ENCODE measurements around the gene ARF1.

Gene ARF1

DNA sequence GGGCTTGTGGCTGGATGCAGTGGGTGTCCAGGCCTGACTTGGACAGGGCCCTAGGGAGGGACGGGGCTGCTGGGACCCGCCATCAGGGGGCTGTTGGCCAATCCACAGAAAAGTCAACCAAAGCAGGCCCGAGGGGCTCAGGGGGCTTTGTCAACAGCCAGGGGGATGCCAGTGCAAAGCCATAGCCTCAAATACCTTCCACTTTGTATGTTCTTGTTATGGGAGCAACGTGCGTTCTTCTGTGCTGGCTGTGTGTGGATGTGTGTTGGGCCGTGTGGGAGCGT lies 35.4 kb upstream of the ARF1 start:
- Histone ChIP-seq H3K36me3 (ENCODE audit: control insufficient read depth in 2 of 2, insufficient read depth in 1 of 2, low read length in 2 of 2) (no peaks in the 10 kb centered on the region), H3K4me1 (ENCODE audit: control insufficient read depth, insufficient read depth, low read length) (no peaks in the 10 kb centered on the region), H3K4me3 (ENCODE audit: low read depth, low read length) (no peak overlapping the region), H3K27ac (ENCODE audit: extremely low read depth, low read depth, low read length) (no peak overlapping the region), H3K9me3 (ENCODE audit: control insufficient read depth, insufficient read depth, low read depth, low read length) (no peaks in the 10 kb centered on the region)
- TF ChIP-seq, protein P1, sequence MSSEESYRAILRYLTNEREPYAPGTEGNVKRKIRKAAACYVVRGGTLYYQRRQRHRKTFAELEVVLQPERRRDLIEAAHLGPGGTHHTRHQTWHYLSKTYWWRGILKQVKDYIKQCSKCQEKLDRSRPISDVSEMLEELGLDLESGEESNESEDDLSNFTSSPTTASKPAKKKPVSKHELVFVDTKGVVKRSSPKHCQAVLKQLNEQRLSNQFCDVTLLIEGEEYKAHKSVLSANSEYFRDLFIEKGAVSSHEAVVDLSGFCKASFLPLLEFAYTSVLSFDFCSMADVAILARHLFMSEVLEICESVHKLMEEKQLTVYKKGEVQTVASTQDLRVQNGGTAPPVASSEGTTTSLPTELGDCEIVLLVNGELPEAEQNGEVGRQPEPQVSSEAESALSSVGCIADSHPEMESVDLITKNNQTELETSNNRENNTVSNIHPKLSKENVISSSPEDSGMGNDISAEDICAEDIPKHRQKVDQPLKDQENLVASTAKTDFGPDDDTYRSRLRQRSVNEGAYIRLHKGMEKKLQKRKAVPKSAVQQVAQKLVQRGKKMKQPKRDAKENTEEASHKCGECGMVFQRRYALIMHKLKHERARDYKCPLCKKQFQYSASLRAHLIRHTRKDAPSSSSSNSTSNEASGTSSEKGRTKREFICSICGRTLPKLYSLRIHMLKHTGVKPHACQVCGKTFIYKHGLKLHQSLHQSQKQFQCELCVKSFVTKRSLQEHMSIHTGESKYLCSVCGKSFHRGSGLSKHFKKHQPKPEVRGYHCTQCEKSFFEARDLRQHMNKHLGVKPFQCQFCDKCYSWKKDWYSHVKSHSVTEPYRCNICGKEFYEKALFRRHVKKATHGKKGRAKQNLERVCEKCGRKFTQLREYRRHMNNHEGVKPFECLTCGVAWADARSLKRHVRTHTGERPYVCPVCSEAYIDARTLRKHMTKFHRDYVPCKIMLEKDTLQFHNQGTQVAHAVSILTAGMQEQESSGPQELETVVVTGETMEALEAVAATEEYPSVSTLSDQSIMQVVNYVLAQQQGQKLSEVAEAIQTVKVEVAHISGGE (tag by site-specific recombination; conservative IDR thresholded peaks at IDR 0.05; ENCODE audit: low read depth): no peak
- TF ChIP-seq, protein P2, sequence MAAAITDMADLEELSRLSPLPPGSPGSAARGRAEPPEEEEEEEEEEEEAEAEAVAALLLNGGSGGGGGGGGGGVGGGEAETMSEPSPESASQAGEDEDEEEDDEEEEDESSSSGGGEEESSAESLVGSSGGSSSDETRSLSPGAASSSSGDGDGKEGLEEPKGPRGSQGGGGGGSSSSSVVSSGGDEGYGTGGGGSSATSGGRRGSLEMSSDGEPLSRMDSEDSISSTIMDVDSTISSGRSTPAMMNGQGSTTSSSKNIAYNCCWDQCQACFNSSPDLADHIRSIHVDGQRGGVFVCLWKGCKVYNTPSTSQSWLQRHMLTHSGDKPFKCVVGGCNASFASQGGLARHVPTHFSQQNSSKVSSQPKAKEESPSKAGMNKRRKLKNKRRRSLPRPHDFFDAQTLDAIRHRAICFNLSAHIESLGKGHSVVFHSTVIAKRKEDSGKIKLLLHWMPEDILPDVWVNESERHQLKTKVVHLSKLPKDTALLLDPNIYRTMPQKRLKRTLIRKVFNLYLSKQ (tag by site-specific recombination; IDR thresholded peaks at IDR 0.05; ENCODE audit: borderline replicate concordance): no peak
- ChIA-PET POLR2A (no interaction called here), CTCF (no interaction called here)

DNA sequence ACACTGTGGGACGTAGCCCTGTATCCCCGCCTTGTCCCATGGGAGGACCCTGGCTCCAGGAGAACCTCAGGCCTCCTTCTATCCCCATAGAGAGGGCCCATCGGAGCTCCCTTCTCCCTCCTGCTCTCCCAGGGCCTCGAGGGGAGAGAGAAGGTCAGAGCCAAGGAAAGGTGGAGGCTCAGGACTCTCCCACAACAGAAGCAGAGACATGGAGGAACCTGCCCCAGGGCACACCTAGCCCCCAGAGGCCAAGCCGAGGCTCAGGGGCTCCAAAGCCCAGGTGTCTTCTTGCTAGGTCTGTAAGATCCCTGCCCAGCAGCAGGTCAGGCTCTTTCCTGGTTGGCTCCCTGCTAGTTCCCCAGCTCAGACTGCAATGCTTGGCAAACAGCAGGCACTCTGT lies 34.4 kb upstream of the ARF1 start:
- H3K27ac ChIP-seq (ENCODE audit: extremely low read depth, low read depth, low read length): no peak overlapping the region
- POLR2A ChIA-PET: no interaction called here
- CTCF ChIA-PET: no interaction called here
- no peaks in the 10 kb centered on the region for H3K4me1 ChIP-seq (ENCODE audit: control insufficient read depth, insufficient read depth, low read length)
- no peak overlapping the region for H3K4me3 ChIP-seq (ENCODE audit: low read depth, low read length)
- H3K9me3 ChIP-seq (ENCODE audit: control insufficient read depth, insufficient read depth, low read depth, low read length): no peaks in the 10 kb centered on the region
- no peaks in the 10 kb centered on the region for H3K36me3 ChIP-seq (ENCODE audit: control insufficient read depth in 2 of 2, insufficient read depth in 1 of 2, low read length in 2 of 2)
- no peak for TF ChIP-seq ZNF639 (tag by site-specific recombination; IDR thresholded peaks at IDR 0.05)
- TF ChIP-seq ZNF121 (tag by site-specific recombination; IDR thresholded peaks at IDR 0.05): no peak
- no peak for TF ChIP-seq ZBTB21 (tag by site-specific recombination; IDR thresholded peaks at IDR 0.05)
- TF ChIP-seq, protein P3, sequence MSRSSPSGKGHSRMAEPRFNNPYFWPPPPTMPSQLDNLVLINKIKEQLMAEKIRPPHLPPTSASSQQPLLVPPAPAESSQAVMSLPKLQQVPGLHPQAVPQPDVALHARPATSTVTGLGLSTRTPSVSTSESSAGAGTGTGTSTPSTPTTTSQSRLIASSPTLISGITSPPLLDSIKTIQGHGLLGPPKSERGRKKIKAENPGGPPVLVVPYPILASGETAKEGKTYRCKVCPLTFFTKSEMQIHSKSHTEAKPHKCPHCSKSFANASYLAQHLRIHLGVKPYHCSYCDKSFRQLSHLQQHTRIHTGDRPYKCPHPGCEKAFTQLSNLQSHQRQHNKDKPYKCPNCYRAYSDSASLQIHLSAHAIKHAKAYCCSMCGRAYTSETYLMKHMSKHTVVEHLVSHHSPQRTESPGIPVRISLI (tag by site-specific recombination; IDR thresholded peaks at IDR 0.05): no peak
- TF ChIP-seq, protein P4, sequence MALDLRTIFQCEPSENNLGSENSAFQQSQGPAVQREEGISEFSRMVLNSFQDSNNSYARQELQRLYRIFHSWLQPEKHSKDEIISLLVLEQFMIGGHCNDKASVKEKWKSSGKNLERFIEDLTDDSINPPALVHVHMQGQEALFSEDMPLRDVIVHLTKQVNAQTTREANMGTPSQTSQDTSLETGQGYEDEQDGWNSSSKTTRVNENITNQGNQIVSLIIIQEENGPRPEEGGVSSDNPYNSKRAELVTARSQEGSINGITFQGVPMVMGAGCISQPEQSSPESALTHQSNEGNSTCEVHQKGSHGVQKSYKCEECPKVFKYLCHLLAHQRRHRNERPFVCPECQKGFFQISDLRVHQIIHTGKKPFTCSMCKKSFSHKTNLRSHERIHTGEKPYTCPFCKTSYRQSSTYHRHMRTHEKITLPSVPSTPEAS (tag by site-specific recombination; IDR thresholded peaks at IDR 0.05): no peak
- TF ChIP-seq CTCF (tag by site-specific recombination; IDR thresholded peaks at IDR 0.05): no peak
- no peak for TF ChIP-seq PRDM10 (tag by site-specific recombination; IDR thresholded peaks at IDR 0.05)
- TF ChIP-seq ZXDB (tag by site-specific recombination; IDR thresholded peaks at IDR 0.05): no peak
- TF ChIP-seq ZSCAN30 (tag by site-specific recombination; IDR thresholded peaks at IDR 0.05): no peak
- no peak for TF ChIP-seq ZNF521 (tag by site-specific recombination; IDR thresholded peaks at IDR 0.05)
- no peak for TF ChIP-seq KLF17 (tag by site-specific recombination; IDR thresholded peaks at IDR 0.05)
- TF ChIP-seq ZNF148 (tag by site-specific recombination; IDR thresholded peaks at IDR 0.05; ENCODE audit: borderline replicate concordance): no peak
- no peak for TF ChIP-seq ZBTB8A (tag by site-specific recombination; IDR thresholded peaks at IDR 0.05)
- no peak for TF ChIP-seq ZNF175 (tag by site-specific recombination; IDR thresholded peaks at IDR 0.05)

All from HEK293 (cell line).